D341Med (cell line): Measurements from ENCODE around the gene CAV2.
"Not testable (repeated sequence)": the region's sequence is repeated elsewhere in the genome, so short reads cannot be mapped to it uniquely, and the experiment has no call there.

Experiments used
- DNase-seq: peaks from one replicate; pipeline ENCODE4 v3.0.0; 2012; ENCODE audit warnings: low spot score

CAV2 gene

GRCh38 chr7:116499168-116500077 lies at the start of gene CAV2:
TSS of gene CAV2 (plus strand) at chr7:116499738. CDS start at chr7:116499782, 44 bp downstream.
- peak; percentile 64 for DNase-seq

GRCh38 chr7:116449950-116450349 lies 49.6 kb upstream of the CAV2 start:
- DNase-seq = no peak

GRCh38 chr7:116451957-116452729 lies 47.4 kb upstream of the CAV2 start:
- DNase-seq = no peak

- DNase-seq = no peak
These were observed 45.2 kb upstream of the CAV2 start for GRCh38 chr7:116454377-116454776.

- no peak for DNase-seq
These were observed 44.5 kb upstream of the CAV2 start for GRCh38 chr7:116455009-116455408.

- DNase-seq = no peak
These were observed 44.0 kb upstream of the CAV2 start for GRCh38 chr7:116455499-116455898.

GRCh38 chr7:116461500-116461899 lies 38.0 kb upstream of the CAV2 start:
- DNase-seq = no peak

GRCh38 chr7:116463956-116464355 lies 35.6 kb upstream of the CAV2 start:
- DNase-seq = no peak

- no peak for DNase-seq
These were observed 35.2 kb upstream of the CAV2 start for GRCh38 chr7:116464375-116464774.

- DNase-seq = no peak
These were observed 34.4 kb upstream of the CAV2 start for GRCh38 chr7:116465125-116465524.

- DNase-seq = no peak
These were observed 31.0 kb upstream of the CAV2 start for GRCh38 chr7:116468534-116468933.

GRCh38 chr7:116477625-116478024 lies 21.9 kb upstream of the CAV2 start:
- no peak for DNase-seq

GRCh38 chr7:116478834-116479233 lies 20.7 kb upstream of the CAV2 start:
- DNase-seq = no peak

- no peak for DNase-seq
These were observed 16.1 kb upstream of the CAV2 start for GRCh38 chr7:116483271-116483942.

- DNase-seq = not testable (repeated sequence)
These were observed 15.1 kb upstream of the CAV2 start for GRCh38 chr7:116484389-116484788.

- no peak for DNase-seq
These were observed 11.5 kb upstream of the CAV2 start for GRCh38 chr7:116487907-116488521.

GRCh38 chr7:116490351-116490750 lies 9.2 kb upstream of the CAV2 start:
- no peak for DNase-seq

GRCh38 chr7:116491887-116492653 lies 7.5 kb upstream of the CAV2 start:
- no peak for DNase-seq

GRCh38 chr7:116492654-116493109 lies 6.9 kb upstream of the CAV2 start:
- no peak for DNase-seq

- no peak for DNase-seq
These were observed 6.1 kb upstream of the CAV2 start for GRCh38 chr7:116493449-116493848.

GRCh38 chr7:116494472-116494871 lies 5.1 kb upstream of the CAV2 start:
- DNase-seq = no peak
